HepG2 (cell line): ENCODE data around the gene GRAP. TPM values are rescaled to one million over a fixed set of nuclear protein-coding genes. Genes with fewer than 3 reads are reported as not detected.
A peak's percentile ranks its signal among the peaks of the same experiment; 100 is the strongest.

Experiments used
- E2F1 ChIP-seq: sonication (generic); formaldehyde crosslinking; IDR thresholded peaks from 2 replicates; pipeline ENCODE4 v1.5.0; 2020; ENCODE audit warnings: missing genetic modification reagents
- FOXA3 ChIP-seq: IDR thresholded peaks from 2 replicates; pipeline ENCODE4 v1.6.1; 2016; ENCODE audit warnings: missing genetic modification reagents, missing compliant biosample characterization
- HCFC1 ChIP-seq: fragments of 150-350 bp; IDR thresholded peaks from 2 replicates; pipeline ENCODE4 v1.6.1; 2014; ENCODE audit warnings: low read depth, low read length
- HNRNPK ChIP-seq: fragments of 200-400 bp; formaldehyde crosslinking; IDR thresholded peaks from 2 replicates; pipeline ENCODE4 v1.6.1; 2018; ENCODE audit warnings: low read length, low read depth, moderate library complexity, mild to moderate bottlenecking; ENCODE audit not compliant: poor library complexity, severe bottlenecking
- LCORL ChIP-seq, 2 experiments: fragments of 450-650 bp in 1 of 2; sonication (generic) in 1 of 2; formaldehyde crosslinking in 1 of 2; IDR thresholded peaks; 2 replicates each; pipeline versions ENCODE4 v1.5.0 to v1.6.1; 2017 to 2020; ENCODE audit warnings: antibody characterized with exemption in 1 of 2, missing genetic modification reagents in 1 of 2
- MAZ ChIP-seq, 2 experiments: sonication (generic) in 1 of 2; formaldehyde crosslinking in 1 of 2; IDR thresholded peaks; 2 replicates each; pipeline versions ENCODE4 v1.5.0 to v1.6.1; 2012 to 2020; ENCODE audit warnings: low read depth in 2 of 2, mild to moderate bottlenecking in 2 of 2, borderline replicate concordance in 1 of 2, improper control_type of control experiment in 1 of 2, low read length in 1 of 2, missing genetic modification reagents in 1 of 2, moderate library complexity in 1 of 2
- MXI1 ChIP-seq: IDR thresholded peaks from 3 replicates; pipeline ENCODE4 v1.6.1; 2012; ENCODE audit warnings: low read depth, low read length, inconsistent platforms, borderline replicate concordance
- NCOR1 ChIP-seq: fragments of 200-600 bp; sonication (generic); IDR thresholded peaks from 2 replicates; pipeline ENCODE4 v1.7.0; 2017; ENCODE audit warnings: antibody characterized with exemption, low read length, borderline replicate concordance
- PHF5A ChIP-seq: IDR thresholded peaks from one replicate; pipeline ENCODE4 v1.6.1; 2018; ENCODE audit warnings: low read depth, missing genetic modification reagents; ENCODE audit not compliant: unreplicated experiment
- SIX4 ChIP-seq: sonication (generic); formaldehyde crosslinking; IDR thresholded peaks from 2 replicates; pipeline ENCODE4 v1.4.0; 2020; ENCODE audit warnings: missing genetic modification reagents
- TOE1 ChIP-seq: sonication (generic); formaldehyde crosslinking; IDR thresholded peaks from 2 replicates; pipeline ENCODE4 v1.4.0; 2020; ENCODE audit warnings: mild to moderate bottlenecking, missing genetic modification reagents
- YEATS4 ChIP-seq: sonication (generic); formaldehyde crosslinking; IDR thresholded peaks from 2 replicates; pipeline ENCODE4 v1.4.0; 2020; ENCODE audit warnings: missing genetic modification reagents, borderline replicate concordance
- ZKSCAN1 ChIP-seq: fragments of 150-350 bp; IDR thresholded peaks from 2 replicates; pipeline ENCODE4 v1.6.1; 2014; ENCODE audit warnings: low read length
- ZNF343 ChIP-seq: sonication (generic); formaldehyde crosslinking; IDR thresholded peaks from 2 replicates; pipeline ENCODE4 v1.4.0; 2020; ENCODE audit warnings: mild to moderate bottlenecking, missing genetic modification reagents
- ZNF660 ChIP-seq: sonication (generic); formaldehyde crosslinking; IDR thresholded peaks from 2 replicates; pipeline ENCODE4 v1.5.1; 2020; ENCODE audit warnings: mild to moderate bottlenecking, low read depth, missing genetic modification reagents, borderline replicate concordance
- ZNF720 ChIP-seq: sonication (generic); formaldehyde crosslinking; IDR thresholded peaks from 2 replicates; pipeline ENCODE4 v1.4.0; 2020; ENCODE audit warnings: missing genetic modification reagents
- ZNF776 ChIP-seq: sonication (generic); formaldehyde crosslinking; IDR thresholded peaks from 2 replicates; pipeline ENCODE4 v1.4.0; 2020; ENCODE audit warnings: mild to moderate bottlenecking, missing genetic modification reagents
- polyA plus RNA-seq, 8 experiments: library from polyadenylated mRNA; depleted of rRNA in 3 of 8; stranded (reverse) in 7 of 8; unstranded in 1 of 8; fragments of >200 nt; fragmentation: Illumina TruSeq in 4 of 8; extraction: Trizol in 4 of 8; gene quantifications; 2 replicates each; pipeline versions ENCODE4 v1.2.1 to v1.2.3, GENCODE V29; 2011 to 2016; ENCODE audit warnings: low read depth in 4 of 8, missing spikeins in 1 of 8, mixed read lengths in 1 of 8; ENCODE audit not compliant: insufficient read depth in 1 of 8
- total RNA-seq, 5 experiments: library from RNA; depleted of rRNA; stranded (reverse); fragments of >200 nt; fragmentation: Illumina TruSeq; extraction: Trizol; gene quantifications; 2 replicates each; pipeline ENCODE4 v1.2.3, GENCODE V29; 2016; ENCODE audit warnings: low read depth in 1 of 5
- TF ChIP-seq, protein P1 (sequence below): sonication (generic); formaldehyde crosslinking; IDR thresholded peaks from 2 replicates; pipeline ENCODE4 v1.4.0; 2020; ENCODE audit warnings: missing genetic modification reagents, borderline replicate concordance
- TF ChIP-seq, protein P2 (sequence below): sonication (generic); formaldehyde crosslinking; IDR thresholded peaks from 2 replicates; pipeline ENCODE4 v1.8.1; 2023; ENCODE audit warnings: mild to moderate bottlenecking, moderate library complexity, missing genetic modification reagents
- TF ChIP-seq, protein P3 (sequence below): sonication (generic); formaldehyde crosslinking; IDR thresholded peaks from 2 replicates; pipeline ENCODE4 v1.4.0; 2020; ENCODE audit warnings: mild to moderate bottlenecking, missing genetic modification reagents
- TF ChIP-seq, protein P4 (sequence below): sonication (generic); formaldehyde crosslinking; IDR thresholded peaks from 2 replicates; pipeline ENCODE4 v1.4.0; 2020; ENCODE audit warnings: missing genetic modification reagents

The GRAP gene
- total and polyA plus RNA-seq, 2 of the 13 experiments (the other 11 are each of a cell fraction or from before 2014, with no cell fraction given): 0.77 to 1.7 TPM

DNA sequence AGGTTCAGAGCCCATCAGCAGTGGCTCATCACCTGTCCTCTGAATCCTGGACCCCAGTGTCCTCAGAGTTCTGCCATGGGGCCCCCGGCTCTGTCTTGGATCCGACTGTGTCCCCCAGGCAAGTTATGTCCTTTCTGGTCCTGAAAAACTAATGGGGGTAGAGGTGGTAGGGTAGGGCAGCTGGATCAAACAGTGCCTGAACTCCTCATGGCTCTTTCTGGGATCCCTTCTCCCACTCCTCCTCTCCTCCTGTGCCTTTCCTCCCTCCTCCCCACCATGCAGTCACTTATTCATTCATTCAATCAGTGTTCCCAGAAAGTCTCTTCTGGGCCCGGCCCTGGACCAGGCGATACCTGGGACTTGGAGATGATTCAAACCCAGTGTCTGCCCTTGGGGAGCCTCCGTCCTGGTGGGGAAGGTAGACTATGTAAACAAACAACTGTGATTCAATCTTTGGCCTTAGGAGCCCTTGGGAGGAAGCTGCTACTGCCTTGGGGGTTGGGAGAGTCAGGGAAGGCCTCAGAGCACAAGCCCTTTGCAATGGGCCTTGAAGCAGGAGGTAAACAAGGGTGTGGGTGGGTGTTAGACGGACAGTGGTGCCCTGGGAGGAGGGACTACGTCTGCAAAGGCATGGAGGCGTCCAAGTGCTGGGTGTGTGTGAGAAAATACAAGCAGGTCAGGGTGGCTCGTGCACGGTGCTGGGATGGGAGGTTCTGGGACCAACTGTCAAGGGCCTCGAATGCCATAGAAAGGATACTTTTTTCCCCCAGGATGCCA is 35.8 kb downstream of the GRAP start (continued):
- no peak for TF ChIP-seq PHF5A (CRISPR knock-in tag)
- no peak for TF ChIP-seq ZNF776 (CRISPR knock-in tag)
- no peak for TF ChIP-seq SIX4 (CRISPR knock-in tag)
- no peak for TF ChIP-seq ZNF720 (CRISPR knock-in tag)
- TF ChIP-seq, protein P1, sequence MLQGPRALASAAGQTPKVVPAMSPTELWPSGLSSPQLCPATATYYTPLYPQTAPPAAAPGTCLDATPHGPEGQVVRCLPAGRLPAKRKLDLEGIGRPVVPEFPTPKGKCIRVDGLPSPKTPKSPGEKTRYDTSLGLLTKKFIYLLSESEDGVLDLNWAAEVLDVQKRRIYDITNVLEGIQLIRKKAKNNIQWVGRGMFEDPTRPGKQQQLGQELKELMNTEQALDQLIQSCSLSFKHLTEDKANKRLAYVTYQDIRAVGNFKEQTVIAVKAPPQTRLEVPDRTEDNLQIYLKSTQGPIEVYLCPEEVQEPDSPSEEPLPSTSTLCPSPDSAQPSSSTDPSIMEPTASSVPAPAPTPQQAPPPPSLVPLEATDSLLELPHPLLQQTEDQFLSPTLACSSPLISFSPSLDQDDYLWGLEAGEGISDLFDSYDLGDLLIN (CRISPR knock-in tag): no peak
- no peak for TF ChIP-seq ZKSCAN1
- no peak for TF ChIP-seq YEATS4 (CRISPR knock-in tag)
- no peak for TF ChIP-seq LCORL (IDR thresholded peaks at IDR 0.05)
- TF ChIP-seq LCORL (CRISPR knock-in tag; IDR thresholded peaks at IDR 0.05): peak; percentile 56; the same call in 1 of the 2 replicates
- no peak for TF ChIP-seq TOE1 (CRISPR knock-in tag)
- no peak for TF ChIP-seq NCOR1
- TF ChIP-seq, protein P2, sequence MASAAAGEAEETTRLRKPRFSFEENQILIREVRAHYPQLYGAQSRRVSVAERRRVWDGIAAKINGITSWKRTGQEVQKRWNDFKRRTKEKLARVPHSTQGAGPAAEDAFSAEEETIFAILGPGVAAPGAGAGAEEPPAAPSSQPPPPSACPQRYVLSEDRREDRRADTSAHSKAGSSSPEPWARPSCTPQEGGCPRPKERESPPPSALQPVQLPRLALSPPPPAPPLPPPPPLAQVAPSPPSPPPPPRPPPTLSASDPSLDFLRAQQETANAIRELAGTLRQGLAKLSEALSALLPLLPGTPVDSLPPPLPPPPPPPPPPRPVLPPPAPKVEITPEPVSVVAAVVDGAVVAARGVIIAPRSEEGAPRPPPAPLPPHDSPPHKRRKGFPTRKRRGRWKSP (CRISPR knock-in tag): no peak
- TF ChIP-seq E2F1 (CRISPR knock-in tag): no peak
- TF ChIP-seq, protein P3, sequence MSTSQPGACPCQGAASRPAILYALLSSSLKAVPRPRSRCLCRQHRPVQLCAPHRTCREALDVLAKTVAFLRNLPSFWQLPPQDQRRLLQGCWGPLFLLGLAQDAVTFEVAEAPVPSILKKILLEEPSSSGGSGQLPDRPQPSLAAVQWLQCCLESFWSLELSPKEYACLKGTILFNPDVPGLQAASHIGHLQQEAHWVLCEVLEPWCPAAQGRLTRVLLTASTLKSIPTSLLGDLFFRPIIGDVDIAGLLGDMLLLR: no peak
- no peak for TF ChIP-seq HNRNPK
- no peak for TF ChIP-seq MXI1
- no peak for TF ChIP-seq ZNF343 (CRISPR knock-in tag)
- TF ChIP-seq ZNF660 (CRISPR knock-in tag): no peak
- TF ChIP-seq, protein P4, sequence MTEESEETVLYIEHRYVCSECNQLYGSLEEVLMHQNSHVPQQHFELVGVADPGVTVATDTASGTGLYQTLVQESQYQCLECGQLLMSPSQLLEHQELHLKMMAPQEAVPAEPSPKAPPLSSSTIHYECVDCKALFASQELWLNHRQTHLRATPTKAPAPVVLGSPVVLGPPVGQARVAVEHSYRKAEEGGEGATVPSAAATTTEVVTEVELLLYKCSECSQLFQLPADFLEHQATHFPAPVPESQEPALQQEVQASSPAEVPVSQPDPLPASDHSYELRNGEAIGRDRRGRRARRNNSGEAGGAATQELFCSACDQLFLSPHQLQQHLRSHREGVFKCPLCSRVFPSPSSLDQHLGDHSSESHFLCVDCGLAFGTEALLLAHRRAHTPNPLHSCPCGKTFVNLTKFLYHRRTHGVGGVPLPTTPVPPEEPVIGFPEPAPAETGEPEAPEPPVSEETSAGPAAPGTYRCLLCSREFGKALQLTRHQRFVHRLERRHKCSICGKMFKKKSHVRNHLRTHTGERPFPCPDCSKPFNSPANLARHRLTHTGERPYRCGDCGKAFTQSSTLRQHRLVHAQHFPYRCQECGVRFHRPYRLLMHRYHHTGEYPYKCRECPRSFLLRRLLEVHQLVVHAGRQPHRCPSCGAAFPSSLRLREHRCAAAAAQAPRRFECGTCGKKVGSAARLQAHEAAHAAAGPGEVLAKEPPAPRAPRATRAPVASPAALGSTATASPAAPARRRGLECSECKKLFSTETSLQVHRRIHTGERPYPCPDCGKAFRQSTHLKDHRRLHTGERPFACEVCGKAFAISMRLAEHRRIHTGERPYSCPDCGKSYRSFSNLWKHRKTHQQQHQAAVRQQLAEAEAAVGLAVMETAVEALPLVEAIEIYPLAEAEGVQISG: no peak
- peak; percentile 84 for TF ChIP-seq FOXA3
- TF ChIP-seq HCFC1: no peak
- no peak for TF ChIP-seq MAZ (IDR thresholded peaks at IDR 0.05; ENCODE audit: borderline replicate concordance, low read depth, low read length)
- TF ChIP-seq MAZ (CRISPR knock-in tag; IDR thresholded peaks at IDR 0.05; ENCODE audit: low read depth): no peak
